HEK293 (cell line): ENCODE results near the gene URAD.

Source experiments
- KLF1 ChIP-seq: fragments of 450-650 bp; formaldehyde crosslinking; IDR thresholded peaks from 2 replicates; pipeline ENCODE4 v1.5.1; 2016; ENCODE audit warnings: missing biosample characterization, missing genetic modification characterization
- PRDM1 ChIP-seq: fragments of 450-650 bp; formaldehyde crosslinking; IDR thresholded peaks from 2 replicates; pipeline ENCODE4; 2016; ENCODE audit warnings: missing biosample characterization, missing genetic modification characterization
- PRDM10 ChIP-seq: fragments of 450-650 bp; formaldehyde crosslinking; IDR thresholded peaks from 2 replicates; pipeline ENCODE4 v1.5.1; 2016; ENCODE audit warnings: missing biosample characterization, missing genetic modification characterization
- ZNF37A ChIP-seq: fragments of 450-650 bp; IDR thresholded peaks from 2 replicates; pipeline ENCODE4 v1.5.1; 2018; ENCODE audit warnings: missing biosample characterization, missing genetic modification characterization
- ZNF560 ChIP-seq: fragments of 450-650 bp; formaldehyde crosslinking; IDR thresholded peaks from 2 replicates; pipeline ENCODE4 v1.5.1; 2017; ENCODE audit warnings: missing biosample characterization, missing genetic modification characterization, borderline replicate concordance
- ZNF660 ChIP-seq: fragments of 450-650 bp; IDR thresholded peaks from 2 replicates; pipeline ENCODE4 v1.5.1; 2018; ENCODE audit warnings: missing biosample characterization, mild to moderate bottlenecking, missing genetic modification characterization
- ZNF791 ChIP-seq: fragments of 450-650 bp; formaldehyde crosslinking; IDR thresholded peaks from 2 replicates; pipeline ENCODE4 v1.5.1; 2016; ENCODE audit warnings: missing biosample characterization, missing genetic modification characterization
- TF ChIP-seq, protein P1 (sequence below): fragments of 450-650 bp; formaldehyde crosslinking; IDR thresholded peaks from 2 replicates; pipeline ENCODE4 v1.5.1; 2016; ENCODE audit warnings: missing biosample characterization, missing genetic modification characterization

GRCh38 chr13:27962128-27962841, 26.2 kb downstream of the URAD start:
- no peak for TF ChIP-seq KLF1
- TF ChIP-seq, protein P1, sequence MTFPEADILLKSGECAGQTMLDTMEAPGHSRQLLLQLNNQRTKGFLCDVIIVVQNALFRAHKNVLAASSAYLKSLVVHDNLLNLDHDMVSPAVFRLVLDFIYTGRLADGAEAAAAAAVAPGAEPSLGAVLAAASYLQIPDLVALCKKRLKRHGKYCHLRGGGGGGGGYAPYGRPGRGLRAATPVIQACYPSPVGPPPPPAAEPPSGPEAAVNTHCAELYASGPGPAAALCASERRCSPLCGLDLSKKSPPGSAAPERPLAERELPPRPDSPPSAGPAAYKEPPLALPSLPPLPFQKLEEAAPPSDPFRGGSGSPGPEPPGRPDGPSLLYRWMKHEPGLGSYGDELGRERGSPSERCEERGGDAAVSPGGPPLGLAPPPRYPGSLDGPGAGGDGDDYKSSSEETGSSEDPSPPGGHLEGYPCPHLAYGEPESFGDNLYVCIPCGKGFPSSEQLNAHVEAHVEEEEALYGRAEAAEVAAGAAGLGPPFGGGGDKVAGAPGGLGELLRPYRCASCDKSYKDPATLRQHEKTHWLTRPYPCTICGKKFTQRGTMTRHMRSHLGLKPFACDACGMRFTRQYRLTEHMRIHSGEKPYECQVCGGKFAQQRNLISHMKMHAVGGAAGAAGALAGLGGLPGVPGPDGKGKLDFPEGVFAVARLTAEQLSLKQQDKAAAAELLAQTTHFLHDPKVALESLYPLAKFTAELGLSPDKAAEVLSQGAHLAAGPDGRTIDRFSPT (tag by site-specific recombination), result no peak
- no peak for TF ChIP-seq PRDM10
- TF ChIP-seq PRDM1 (tag by site-specific recombination), result no peak
- TF ChIP-seq ZNF660, result no peak
- no peak for TF ChIP-seq ZNF791
- no peak for TF ChIP-seq ZNF37A (tag by site-specific recombination)
- no peak for TF ChIP-seq ZNF560
